IMR-90 (cell line): ENCODE results near the gene PRICKLE2. TPM values are rescaled to one million over a fixed set of nuclear protein-coding genes. Genes with fewer than 3 reads are reported as not detected.

Experiments
- ATAC-seq: fragments of 200-7000 bp; cut with Tn5 transposase; 2 replicates; pipeline ENCODE4 v1.9.1; 2020; ENCODE audit warnings: low read depth, mild to moderate bottlenecking, moderate library complexity
- BruUV-seq: library from RNA; stranded (reverse); fragments of 400-500 nt; replicated peaks from 2 replicates; lab custom pipeline; 2021; lab: Mats Ljungman, UMichigan
- CTCF ChIA-PET: fragments of 300-600 bp; formaldehyde crosslinking; extraction: SDS; loops from one replicate; lab custom pipeline; 2021; ENCODE audit warnings: antibody characterized with exemption; lab: Yijun Ruan, JAX
- POLR2A ChIA-PET: fragments of 300-600 bp; sonication (Branson Sonifier 250); formaldehyde crosslinking; loops from one replicate; lab custom pipeline; 2022; ENCODE audit warnings: antibody characterized with exemption; ENCODE audit not compliant: unreplicated experiment; lab: Charles Lee
- DNase-seq: peaks from one replicate; pipeline ENCODE4 v3.0.0; 2013
- H2AFZ ChIP-seq: replicated peaks from 2 replicates; pipeline ENCODE3; 2013; ENCODE audit warnings: low read length, mild to moderate bottlenecking; ENCODE audit not compliant: poor library complexity
- H2AK5ac ChIP-seq: 2 replicates; pipeline ENCODE4 v1.6.1; 2013; ENCODE audit warnings: low read depth, low read length, inconsistent platforms
- H2AK9ac ChIP-seq: replicated peaks from 2 replicates; pipeline ENCODE3; 2013; ENCODE audit warnings: mild to moderate bottlenecking, low read depth, low read length, moderate library complexity; ENCODE audit not compliant: poor library complexity
- H2BK120ac ChIP-seq: 2 replicates; pipeline ENCODE4 v1.6.1; 2013; ENCODE audit warnings: low read depth, low read length, inconsistent platforms
- H2BK15ac ChIP-seq: 3 replicates; pipeline ENCODE4 v1.6.1; 2013; ENCODE audit warnings: low read depth, low read length, inconsistent platforms
- H2BK20ac ChIP-seq: 2 replicates; pipeline ENCODE4 v1.6.1; 2013; ENCODE audit warnings: low read depth, mild to moderate bottlenecking, inconsistent platforms, low read length, moderate library complexity
- H2BK5ac ChIP-seq: 2 replicates; pipeline ENCODE4 v1.6.1; 2013; ENCODE audit warnings: mild to moderate bottlenecking, low read depth, low read length, inconsistent platforms; ENCODE audit not compliant: poor library complexity, severe bottlenecking
- H3K14ac ChIP-seq: replicated peaks from 2 replicates; pipeline ENCODE4 v1.6.1; 2013; ENCODE audit warnings: low read depth, low read length, inconsistent platforms
- H3K18ac ChIP-seq: 2 replicates; pipeline ENCODE4 v1.6.1; 2013; ENCODE audit warnings: low read depth, low read length, control low read depth
- H3K23ac ChIP-seq: 2 replicates; pipeline ENCODE4 v1.6.1; 2013; ENCODE audit warnings: low read depth, low read length, inconsistent platforms
- H3K27ac ChIP-seq: 2 replicates; pipeline ENCODE4 v1.5.1; 2013; ENCODE audit warnings: mild to moderate bottlenecking, control low read depth, low read length; ENCODE audit not compliant: insufficient read depth
- H3K27me3 ChIP-seq: 2 replicates; pipeline ENCODE4 v1.6.1; 2013; ENCODE audit warnings: low read length; ENCODE audit not compliant: control insufficient read depth, insufficient read depth
- H3K36me3 ChIP-seq: 2 replicates; pipeline ENCODE4 v1.6.1; 2013; ENCODE audit warnings: low read length, mixed read lengths; ENCODE audit not compliant: control insufficient read depth, insufficient read depth
- H3K4ac ChIP-seq: 2 replicates; pipeline ENCODE4 v1.6.1; 2013; ENCODE audit warnings: low read depth, low read length, inconsistent platforms
- H3K4me1 ChIP-seq: 2 replicates; pipeline ENCODE4 v1.6.1; 2013; ENCODE audit warnings: low read length, mixed read lengths; ENCODE audit not compliant: control insufficient read depth, insufficient read depth
- H3K4me2 ChIP-seq: 2 replicates; pipeline ENCODE4 v1.6.1; 2013; ENCODE audit warnings: low read depth, mild to moderate bottlenecking, control low read depth, low read length, moderate library complexity
- H3K4me3 ChIP-seq: 2 replicates; pipeline ENCODE4 v1.5.1; 2013; ENCODE audit warnings: low read depth, mild to moderate bottlenecking, control low read depth, low read length, moderate library complexity; ENCODE audit not compliant: insufficient read depth
- H3K56ac ChIP-seq: 2 replicates; pipeline ENCODE4 v1.6.1; 2013; ENCODE audit warnings: low read length, inconsistent platforms; ENCODE audit not compliant: insufficient read depth; ENCODE audit errors: extremely low read depth
- H3K79me1 ChIP-seq, 2 experiments: 2 replicates each; pipeline ENCODE4 v1.6.1; 2013; ENCODE audit warnings: low read length in 2 of 2, inconsistent platforms in 1 of 2, low read depth in 1 of 2
- H3K9ac ChIP-seq: 2 replicates; pipeline ENCODE4 v1.6.1; 2013; ENCODE audit warnings: low read depth, low read length, control low read depth
- H3K9me1 ChIP-seq: 2 replicates; pipeline ENCODE4 v1.6.1; 2013; ENCODE audit warnings: low read length, inconsistent platforms; ENCODE audit not compliant: insufficient read depth
- H3K9me3 ChIP-seq: 2 replicates; pipeline ENCODE4 v1.6.1; 2013; ENCODE audit warnings: low read length; ENCODE audit not compliant: control insufficient read depth, insufficient read depth
- H4K20me1 ChIP-seq: 2 replicates; pipeline ENCODE4 v1.6.1; 2013; ENCODE audit warnings: low read length, inconsistent platforms; ENCODE audit not compliant: insufficient read depth
- H4K5ac ChIP-seq: 2 replicates; pipeline ENCODE4 v1.6.1; 2013; ENCODE audit warnings: mild to moderate bottlenecking, low read depth, low read length, control low read depth
- H4K8ac ChIP-seq, 2 experiments: 2 replicates each; pipeline ENCODE4 v1.6.1; 2013; ENCODE audit warnings: low read depth in 2 of 2, low read length in 2 of 2, control low read depth in 1 of 2, inconsistent platforms in 1 of 2
- H4K91ac ChIP-seq: 2 replicates; pipeline ENCODE4 v1.6.1; 2013; ENCODE audit warnings: low read depth, low read length, inconsistent platforms; ENCODE audit not compliant: insufficient read depth
- BHLHE40 ChIP-seq: fragments of 150-350 bp; IDR thresholded peaks from 2 replicates; pipeline ENCODE4 v1.6.1; 2016; ENCODE audit warnings: mild to moderate bottlenecking, low read depth, low read length
- CEBPB ChIP-seq: IDR thresholded peaks from 2 replicates; pipeline ENCODE4 v1.6.1; 2012; ENCODE audit warnings: low read depth, low read length, improper control_type of control experiment
- CHD1 ChIP-seq: IDR thresholded peaks from 2 replicates; pipeline ENCODE4 v1.6.1; 2012; ENCODE audit warnings: low read depth, low read length, improper control_type of control experiment
- CTCF ChIP-seq: conservative IDR thresholded peaks from 2 replicates; pipeline ENCODE4 v1.5.1; 2012; ENCODE audit warnings: mild to moderate bottlenecking, low read depth, low read length, improper control_type of control experiment
- FOS ChIP-seq: fragments of 150-350 bp; IDR thresholded peaks from 2 replicates; pipeline ENCODE4 v1.6.1; 2016; ENCODE audit warnings: low read depth, low read length
- MAFK ChIP-seq: IDR thresholded peaks from 2 replicates; pipeline ENCODE4 v1.6.1; 2012; ENCODE audit warnings: low read depth, low read length, improper control_type of control experiment
- MAZ ChIP-seq: IDR thresholded peaks from 2 replicates; pipeline ENCODE4 v1.6.1; 2012; ENCODE audit warnings: low read depth, mild to moderate bottlenecking, low read length, improper control_type of control experiment, moderate library complexity, borderline replicate concordance
- MXI1 ChIP-seq: IDR thresholded peaks from 2 replicates; pipeline ENCODE4 v1.6.1; 2012; ENCODE audit warnings: low read depth, mild to moderate bottlenecking, low read length, moderate library complexity, borderline replicate concordance
- NFE2L2 ChIP-seq: fragments of 150-350 bp; IDR thresholded peaks from 2 replicates; pipeline ENCODE4 v1.6.1; 2016; ENCODE audit warnings: low read depth, mild to moderate bottlenecking, low read length
- POLR2A ChIP-seq: IDR thresholded peaks from 2 replicates; pipeline ENCODE4 v1.6.1; 2012; ENCODE audit warnings: mild to moderate bottlenecking, low read depth, low read length
- RCOR1 ChIP-seq: IDR thresholded peaks from 2 replicates; pipeline ENCODE4 v1.6.1; 2012; ENCODE audit warnings: mild to moderate bottlenecking, low read length, improper control_type of control experiment; ENCODE audit not compliant: insufficient replicate concordance
- RFX5 ChIP-seq: IDR thresholded peaks from 2 replicates; pipeline ENCODE4 v1.8.0; 2012; ENCODE audit warnings: low read depth, mild to moderate bottlenecking, low read length, moderate library complexity
- SMC3 ChIP-seq: fragments of 150-350 bp; IDR thresholded peaks from 2 replicates; pipeline ENCODE4 v1.6.1; 2016; ENCODE audit warnings: low read depth, mild to moderate bottlenecking, antibody characterized with exemption, low read length, moderate library complexity
- WGBS, 2 experiments: methylation state at CpG; one replicate each; pipeline versions ENCODE4 v1.1.5 to v1.1.7; 2013; ENCODE audit warnings: missing lambda C conversion rate in 2 of 2; ENCODE audit not compliant: insufficient read length in 1 of 2; ENCODE audit errors: extremely low coverage in 2 of 2; 5-methylcytosine and 5-hydroxymethylcytosine counted together
- dilution Hi-C: fragments of 300-500 bp; cut with HindIII; formaldehyde crosslinking; loops from one replicate; pipeline ENCODE4 v1.14.3; 2018; ENCODE audit warnings: low sequenced_read_pairs; ENCODE audit not compliant: unreplicated experiment
- in situ Hi-C: fragments of 300-500 bp; cut with MboI; formaldehyde crosslinking; loops from 3 replicates; pipeline ENCODE4 v1.14.3; 2019; ENCODE audit warnings: low sequenced_read_pairs, inconsistent platforms, mixed read lengths
- intact Hi-C: fragments of 100-400 bp; cut with micrococcal nuclease; formaldehyde crosslinking; loops from 2 replicates; pipeline ENCODE4 v1.10.0; 2022
- polyA plus RNA-seq, 3 experiments: library from polyadenylated mRNA; depleted of rRNA; stranded (reverse); fragments of >200 nt; gene quantifications; 2 replicates each; pipeline ENCODE4 v1.2.3, GENCODE V29; 2012; ENCODE audit warnings: low replicate concordance in 1 of 3
- total RNA-seq: library from RNA; depleted of rRNA; stranded (reverse); fragments of >200 nt; gene quantifications from 2 replicates; pipeline ENCODE4 v1.2.3, GENCODE V29; 2012
- TF ChIP-seq, protein P1 (sequence below): fragments of 150-350 bp; IDR thresholded peaks from 2 replicates; pipeline ENCODE4 v1.6.1; 2017; ENCODE audit warnings: mild to moderate bottlenecking, antibody characterized with exemption, low read length, low read depth
- TF ChIP-seq, protein P2 (sequence below): fragments of 150-350 bp; IDR thresholded peaks from 2 replicates; pipeline ENCODE4 v1.6.1; 2016; ENCODE audit warnings: low read depth, mild to moderate bottlenecking, low read length, moderate library complexity, borderline replicate concordance

The PRICKLE2 gene
- total and polyA plus RNA-seq, 2 of the 4 experiments (the other 2 are of a cell fraction) = 4.1 to 14.2 TPM

DNA sequence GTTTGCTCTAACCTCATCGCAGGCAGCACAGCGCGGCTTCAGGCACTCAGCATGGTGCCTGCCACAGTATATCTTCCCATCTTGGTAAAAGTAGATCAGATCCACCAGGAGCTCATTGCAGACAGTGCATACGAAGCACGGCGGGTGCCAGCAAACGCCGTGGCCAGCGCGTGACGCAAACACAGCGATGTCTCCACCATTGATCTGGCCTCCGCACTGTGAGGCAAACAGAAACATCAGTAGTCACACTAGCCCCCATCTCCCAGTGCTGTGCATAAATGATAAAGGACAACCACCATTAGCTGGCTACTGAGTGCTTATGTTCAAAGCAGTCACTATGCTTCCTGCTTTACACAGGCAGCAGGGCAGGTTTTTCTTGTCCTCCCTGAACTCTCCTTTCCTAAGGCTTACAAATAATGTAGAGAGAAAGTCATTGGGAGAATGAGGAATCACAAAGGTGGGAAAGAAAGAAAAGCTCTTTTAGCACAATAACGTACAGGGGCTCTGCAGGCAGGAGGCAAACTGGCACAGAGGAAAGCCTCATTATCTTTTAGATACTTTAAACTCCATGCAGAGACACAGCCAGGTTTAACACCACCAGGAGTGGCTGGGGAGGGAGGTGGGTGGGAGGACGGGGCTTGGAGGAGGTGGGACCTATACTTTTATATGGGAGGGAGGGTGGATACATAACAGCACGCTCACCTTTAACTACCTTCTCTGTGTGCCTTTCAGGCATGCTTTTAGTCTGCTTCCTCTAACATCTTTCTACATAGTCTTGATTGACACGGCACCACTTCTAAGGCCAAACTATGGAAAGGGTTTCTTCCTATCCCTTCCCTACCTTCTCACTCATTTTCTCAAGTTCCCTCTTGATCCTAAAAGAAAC, 67.9 kb downstream of the PRICKLE2 start:
- H3K9me1 ChIP-seq = peaks cover 18% of the 10 kb centered on the region
- H2BK20ac ChIP-seq = no peak overlapping the region
- H3K9me3 ChIP-seq = no peaks in the 10 kb centered on the region
- H3K27me3 ChIP-seq = no peaks in the 10 kb centered on the region
- no peak overlapping the region for H2BK5ac ChIP-seq
- no peak overlapping the region for H3K14ac ChIP-seq
- in situ Hi-C loops = no loop called here
- POLR2A ChIA-PET = no interaction called here
- H2AK9ac ChIP-seq = no peak overlapping the region
- H3K4me2 ChIP-seq = no peak overlapping the region
- no peak overlapping the region for H2AFZ ChIP-seq
- H3K56ac ChIP-seq = no peak overlapping the region
- no peak overlapping the region for H3K23ac ChIP-seq
- H3K79me1 ChIP-seq = peaks cover 18 to 28% of the 10 kb centered on the region in 2 experiments
- no peak overlapping the region for H3K27ac ChIP-seq
- H4K91ac ChIP-seq = no peak overlapping the region
- H3K4me1 ChIP-seq = peaks cover 2% of the 10 kb centered on the region; the same call in 1 of the 2 replicates
- H3K4ac ChIP-seq = no peak overlapping the region
- H3K4me3 ChIP-seq = no peak overlapping the region
- H3K36me3 ChIP-seq = peaks cover 44% of the 10 kb centered on the region
- DNase-seq (no peak), ATAC-seq (no peak)
- H4K8ac ChIP-seq = no peak overlapping the region
- intact Hi-C loops = no loop called here
- no peak overlapping the region for H2AK5ac ChIP-seq
- H3K18ac ChIP-seq = no peak overlapping the region
- 100% methylated on average over 4 of the region's 17 CpGs; no CpG with 5 or more reads in 1 of the 2 experiments for WGBS, 2 experiments
- H2BK15ac ChIP-seq = no peak overlapping the region
- no peaks in the 10 kb centered on the region for H4K20me1 ChIP-seq
- H3K9ac ChIP-seq = no peak overlapping the region
- no peak overlapping the region for H2BK120ac ChIP-seq
- no TSS peak for BruUV-seq
- CTCF ChIA-PET = no interaction called here
- dilution Hi-C loops = no loop called here
- H4K5ac ChIP-seq = no peak overlapping the region
- TF ChIP-seq CTCF (no peak), RFX5 (no peak), POLR2A (no peak), MXI1 (no peak), RCOR1 (no peak), MAZ (no peak), NFE2L2 (no peak), CHD1 (no peak), BHLHE40 (no peak), MAFK (no peak), SMC3 (no peak), CEBPB (no peak), FOS (no peak)
- TF ChIP-seq, protein P1, sequence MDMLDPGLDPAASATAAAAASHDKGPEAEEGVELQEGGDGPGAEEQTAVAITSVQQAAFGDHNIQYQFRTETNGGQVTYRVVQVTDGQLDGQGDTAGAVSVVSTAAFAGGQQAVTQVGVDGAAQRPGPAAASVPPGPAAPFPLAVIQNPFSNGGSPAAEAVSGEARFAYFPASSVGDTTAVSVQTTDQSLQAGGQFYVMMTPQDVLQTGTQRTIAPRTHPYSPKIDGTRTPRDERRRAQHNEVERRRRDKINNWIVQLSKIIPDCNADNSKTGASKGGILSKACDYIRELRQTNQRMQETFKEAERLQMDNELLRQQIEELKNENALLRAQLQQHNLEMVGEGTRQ = no peak
- TF ChIP-seq, protein P2, sequence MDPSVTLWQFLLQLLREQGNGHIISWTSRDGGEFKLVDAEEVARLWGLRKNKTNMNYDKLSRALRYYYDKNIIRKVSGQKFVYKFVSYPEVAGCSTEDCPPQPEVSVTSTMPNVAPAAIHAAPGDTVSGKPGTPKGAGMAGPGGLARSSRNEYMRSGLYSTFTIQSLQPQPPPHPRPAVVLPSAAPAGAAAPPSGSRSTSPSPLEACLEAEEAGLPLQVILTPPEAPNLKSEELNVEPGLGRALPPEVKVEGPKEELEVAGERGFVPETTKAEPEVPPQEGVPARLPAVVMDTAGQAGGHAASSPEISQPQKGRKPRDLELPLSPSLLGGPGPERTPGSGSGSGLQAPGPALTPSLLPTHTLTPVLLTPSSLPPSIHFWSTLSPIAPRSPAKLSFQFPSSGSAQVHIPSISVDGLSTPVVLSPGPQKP = no peak
